ENCODE results near the gene CACNA1E.
A peak's percentile ranks its signal among the peaks of the same experiment; 100 is the strongest.

CACNA1E gene

GRCh38 chr1:181730606-181731005, 247.3 kb downstream of the CACNA1E start:
- DNase-seq (ENCODE audit: insufficient read length, low spot score) (no peak), FAIRE-seq (no peak)
- TF ChIP-seq CTCF (IDR thresholded peaks at IDR 0.05; ENCODE audit: insufficient read depth, missing control alignments) = no peak

GRCh38 chr1:181732218-181732990, 249.1 kb downstream of the CACNA1E start:
- DNase-seq (ENCODE audit: insufficient read length, low spot score) (no peak), FAIRE-seq (no peak)
- TF ChIP-seq CTCF (IDR thresholded peaks at IDR 0.05; ENCODE audit: insufficient read depth, missing control alignments) = no peak

GRCh38 chr1:181733486-181733885, 250.2 kb downstream of the CACNA1E start:
- no peak for FAIRE-seq
- no peak for TF ChIP-seq CTCF (IDR thresholded peaks at IDR 0.05; ENCODE audit: insufficient read depth, missing control alignments)
- no peak for DNase-seq (ENCODE audit: insufficient read length, low spot score)

DNA sequence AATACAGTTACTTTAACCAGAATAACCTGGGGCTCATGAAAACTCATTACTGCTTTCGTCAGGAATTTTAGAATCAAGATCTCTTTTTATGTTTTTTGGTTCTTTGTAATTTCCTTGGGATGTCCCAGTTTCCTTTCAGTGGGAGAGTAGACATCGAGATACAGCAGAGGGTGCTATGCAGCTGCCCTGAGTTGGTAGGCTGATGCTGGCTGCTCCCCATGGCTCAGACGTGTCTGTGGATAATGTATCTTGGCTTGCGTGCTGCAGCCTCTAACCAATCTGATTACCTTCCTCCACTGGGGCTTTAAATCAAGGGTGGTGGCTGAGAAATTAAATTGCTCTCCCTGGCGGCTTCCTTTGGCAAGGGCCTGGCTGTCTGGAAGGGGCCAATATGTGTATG, 253.7 kb downstream of the CACNA1E start:
- DNase-seq (ENCODE audit: insufficient read length, low spot score) (no peak), FAIRE-seq (no peak)
- TF ChIP-seq CTCF (IDR thresholded peaks at IDR 0.05; ENCODE audit: insufficient read depth, missing control alignments) = peak; percentile 96

DNA sequence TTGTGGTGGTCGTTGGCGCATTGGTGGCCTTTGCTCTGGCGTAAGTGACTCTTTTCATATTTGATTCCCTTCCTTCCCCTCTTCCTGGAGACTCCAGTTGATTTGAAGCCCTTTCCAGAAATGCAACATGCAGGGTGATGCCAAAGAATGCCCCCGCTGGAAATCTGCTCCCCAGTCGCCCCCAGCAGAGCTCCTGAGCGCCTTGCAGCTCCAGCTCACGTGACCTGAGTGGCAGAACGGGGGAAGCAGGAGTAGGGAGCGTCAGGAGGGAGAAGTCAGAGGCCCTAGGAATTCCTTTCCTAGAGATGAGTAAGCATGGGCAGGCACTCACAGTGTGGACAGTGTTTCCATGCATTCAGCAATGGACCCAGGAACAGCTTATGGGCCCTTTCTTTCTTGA, 255.9 kb downstream of the CACNA1E start:
- no peak for FAIRE-seq
- DNase-seq (ENCODE audit: insufficient read length, low spot score) = no peak
- no peak for TF ChIP-seq CTCF (IDR thresholded peaks at IDR 0.05; ENCODE audit: insufficient read depth, missing control alignments)

DNA sequence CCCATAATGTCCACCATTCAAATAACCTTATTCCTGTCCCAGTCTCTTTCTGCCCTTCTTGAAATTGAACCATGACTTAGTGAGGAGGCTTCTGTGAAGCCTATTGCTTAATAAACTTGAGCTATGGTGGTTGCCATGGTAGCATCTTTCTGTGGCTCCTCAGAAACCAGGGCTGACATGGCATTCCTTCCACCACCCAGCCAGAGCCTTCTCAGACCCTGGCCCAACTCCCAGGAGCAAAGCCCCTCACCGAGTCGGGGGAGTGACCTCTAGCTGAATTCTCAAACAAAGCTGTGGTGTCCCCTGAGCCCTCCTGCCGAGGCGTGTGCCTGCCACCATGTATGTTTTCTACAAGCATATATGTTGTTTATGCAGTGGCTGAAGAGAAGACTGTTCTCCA, 259.1 kb downstream of the CACNA1E start:
- TF ChIP-seq CTCF (IDR thresholded peaks at IDR 0.05; ENCODE audit: insufficient read depth, missing control alignments) = no peak
- DNase-seq (ENCODE audit: insufficient read length, low spot score) = no peak
- no peak for FAIRE-seq

- no peak for TF ChIP-seq CTCF (IDR thresholded peaks at IDR 0.05; ENCODE audit: insufficient read depth, missing control alignments)
- FAIRE-seq (no peak), DNase-seq (ENCODE audit: insufficient read length, low spot score) (no peak)
Observed at GRCh38 chr1:181743878-181744312, 260.6 kb downstream of the CACNA1E start.
